Prostate gland (tissue), 2 donors: Measurements from ENCODE around the gene HBZ.

ENCODE experiments used
- CTCF ChIP-seq, 4 experiments: fragments of 200-600 bp in 2 of 4; fragments of 450-650 bp in 2 of 4; sonication (generic) in 2 of 4; IDR thresholded peaks; 1 replicate in 3 of 4; 2 replicates in 1 of 4; pipeline ENCODE4 v1.5.1; 2016 to 2019; ENCODE audit warnings: antibody characterized with exemption in 4 of 4, mild to moderate bottlenecking in 2 of 4, moderate library complexity in 2 of 4
- POLR2A ChIP-seq: fragments of 450-650 bp; IDR thresholded peaks from one replicate; pipeline ENCODE4 v1.6.1; 2016; ENCODE audit warnings: antibody characterized with exemption, mild to moderate bottlenecking

DNA sequence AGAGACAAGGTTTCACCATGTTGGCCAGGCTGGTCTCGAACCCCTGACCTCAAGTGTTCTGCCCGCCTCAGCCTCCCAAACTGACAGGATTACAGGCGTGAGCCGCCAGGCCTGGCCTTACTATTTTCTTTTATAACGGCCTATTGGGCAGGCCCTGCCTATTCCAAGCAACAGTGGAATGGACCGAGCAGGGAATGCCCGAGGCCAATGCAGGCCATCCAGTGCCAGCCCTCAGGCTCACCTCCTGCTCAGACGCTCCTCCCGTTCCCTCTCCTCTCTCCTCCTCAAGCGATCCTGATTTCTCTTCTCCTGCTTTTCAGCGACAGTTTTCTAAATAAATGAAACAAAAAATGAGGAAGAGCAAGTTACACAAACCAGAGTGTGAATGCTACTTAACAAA lies 40.2 kb downstream of the HBZ start:
- TF ChIP-seq CTCF (IDR thresholded peaks at IDR 0.05) (no peak), POLR2A (no peak)
